Fibroblast of lung (primary cell): ENCODE data around the gene PHF14. TPM values are rescaled to one million over a fixed set of nuclear protein-coding genes. Genes with fewer than 3 reads are reported as not detected.

Experiments
- DNase-seq, 2 donors: peaks; one replicate each; pipeline versions ENCODE4 v3.0.0 to v3.0.0-alpha.2; 2010; ENCODE audit warnings: low read depth in 2 of 2
- H2AFZ ChIP-seq: 2 replicates; pipeline ENCODE4 v1.5.1; 2012; ENCODE audit warnings: low read length, control low read depth, inconsistent platforms
- H3K27ac ChIP-seq: 2 replicates; pipeline ENCODE4 v1.5.1; 2011; ENCODE audit warnings: low read length, control low read depth; ENCODE audit not compliant: insufficient read depth
- H3K27me3 ChIP-seq: 2 replicates; pipeline ENCODE4 v1.5.1; 2011; ENCODE audit warnings: mild to moderate bottlenecking, low read length; ENCODE audit not compliant: control insufficient read depth, insufficient read depth
- H3K36me3 ChIP-seq: 2 replicates; pipeline ENCODE4 v1.5.1; 2011; ENCODE audit warnings: low read length; ENCODE audit not compliant: control insufficient read depth, insufficient read depth
- H3K4me1 ChIP-seq: 2 replicates; pipeline ENCODE4 v1.5.1; 2011; ENCODE audit warnings: low read length; ENCODE audit not compliant: control insufficient read depth, insufficient read depth; ENCODE audit errors: extremely low read depth
- H3K4me2 ChIP-seq: 2 replicates; pipeline ENCODE4 v1.5.1; 2011; ENCODE audit warnings: low read length, control low read depth; ENCODE audit not compliant: insufficient read depth; ENCODE audit errors: extremely low read depth
- H3K4me3 ChIP-seq, 4 experiments: fragments of 200-600 bp in 1 of 4; sonication (generic) in 1 of 4; replicated peaks in 1 of 4; 2 replicates each; pipeline ENCODE4 v1.5.1; 2011 to 2016; ENCODE audit warnings: low read length in 4 of 4, low read depth in 3 of 4, mild to moderate bottlenecking in 3 of 4, control low read depth in 2 of 4, inconsistent platforms in 1 of 4, mixed read lengths in 1 of 4; ENCODE audit not compliant: insufficient read depth in 1 of 4; ENCODE audit errors: control extremely low read depth in 1 of 4
- H3K79me2 ChIP-seq: 2 replicates; pipeline ENCODE4 v1.5.1; 2012; ENCODE audit warnings: mild to moderate bottlenecking, low read length, inconsistent platforms; ENCODE audit not compliant: control insufficient read depth, insufficient read depth
- H3K9ac ChIP-seq: 2 replicates; pipeline ENCODE4 v1.5.1; 2011; ENCODE audit warnings: mild to moderate bottlenecking, low read length, control low read depth; ENCODE audit not compliant: insufficient read depth
- H3K9me3 ChIP-seq: 2 replicates; pipeline ENCODE4 v1.5.1; 2012; ENCODE audit warnings: low read depth, low read length; ENCODE audit not compliant: control insufficient read depth, insufficient read depth
- H4K20me1 ChIP-seq: 2 replicates; pipeline ENCODE4 v1.5.1; 2011; ENCODE audit warnings: low read length; ENCODE audit not compliant: control insufficient read depth, insufficient read depth; ENCODE audit errors: extremely low read depth
- CTCF ChIP-seq, 2 donors: IDR thresholded peaks in 1 of 2; conservative IDR thresholded peaks in 1 of 2; 1 replicate in 1 of 2; 2 replicates in 1 of 2; pipeline ENCODE4 v1.5.1; 2011 to 2012; ENCODE audit warnings: low read length in 2 of 2, control low read depth in 1 of 2, inconsistent platforms in 1 of 2, low read depth in 1 of 2, mild to moderate bottlenecking in 1 of 2
- EZH2 ChIP-seq: IDR thresholded peaks from 2 replicates; pipeline ENCODE4 v1.5.1; 2012; ENCODE audit warnings: low read length, control low read depth, mild to moderate bottlenecking; ENCODE audit errors: missing control alignments
- polyA plus RNA-seq, 2 donors: library from polyadenylated mRNA; depleted of rRNA in 1 of 2; stranded (reverse) in 1 of 2; unstranded in 1 of 2; fragments of >200 nt; gene quantifications; 2 replicates each; pipeline ENCODE4 v1.2.1, GENCODE V29; 2011 to 2012; ENCODE audit warnings: missing spikeins in 1 of 2
- total RNA-seq: library from RNA; depleted of rRNA; stranded (reverse); fragments of >200 nt; gene quantifications from 2 replicates; pipeline ENCODE4 v1.2.1, GENCODE V29; 2014

Gene PHF14
- total and polyA plus RNA-seq, 2 donors (not counting 1 experiment from before 2014, with no cell fraction given), result 18.8 to 29.6 TPM

DNA sequence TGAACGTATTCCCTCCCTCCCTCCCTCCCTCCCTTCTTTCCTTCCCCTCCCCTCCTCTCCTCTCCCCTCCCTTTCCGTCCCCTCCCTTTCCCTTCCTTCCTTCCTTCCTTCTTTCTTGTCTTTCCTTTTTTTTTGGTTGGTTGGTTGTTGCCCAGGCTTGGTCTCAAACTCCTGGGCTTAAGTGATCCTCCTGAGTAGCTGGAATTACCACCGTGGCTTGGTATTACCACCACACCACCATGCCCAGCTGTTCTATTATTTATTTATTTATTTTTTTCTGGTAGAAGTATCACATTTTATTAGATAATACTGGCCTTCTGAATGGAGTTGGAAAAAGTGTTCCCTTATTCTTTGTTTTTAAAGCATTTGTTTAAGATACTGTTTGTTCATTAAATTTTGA, 95.9 kb downstream of the PHF14 start:
- Histone ChIP-seq H3K27me3 (no peaks in the 10 kb centered on the region), H3K4me1 (no peaks in the 10 kb centered on the region), H3K36me3 (no peaks in the 10 kb centered on the region), H3K9me3 (no peaks in the 10 kb centered on the region), H3K27ac (no peak overlapping the region), H3K4me3 (no peak overlapping the region), H3K9ac (no peak overlapping the region), H4K20me1 (no peaks in the 10 kb centered on the region), H3K4me2 (no peak overlapping the region), H3K79me2 (no peaks in the 10 kb centered on the region), H2AFZ (no peak overlapping the region)
- TF ChIP-seq EZH2 (no peak), CTCF (conservative IDR thresholded peaks at IDR 0.05 in 1 of 2, IDR thresholded peaks at IDR 0.05 in 1 of 2; ENCODE audit: low read depth in 1 of 2, low read length in 2 of 2) (no peak)
- DNase-seq, result no peak

- H2AFZ ChIP-seq, result no peak overlapping the region
- no peaks in the 10 kb centered on the region for H3K79me2 ChIP-seq
- H4K20me1 ChIP-seq, result no peaks in the 10 kb centered on the region
- no peaks in the 10 kb centered on the region for H3K27me3 ChIP-seq
- no peaks in the 10 kb centered on the region for H3K4me1 ChIP-seq
- H3K4me2 ChIP-seq, result no peak overlapping the region
- no peak overlapping the region for H3K9ac ChIP-seq
- H3K36me3 ChIP-seq, result no peaks in the 10 kb centered on the region
- TF ChIP-seq EZH2, result no peak
- TF ChIP-seq CTCF (conservative IDR thresholded peaks at IDR 0.05 in 1 of 2, IDR thresholded peaks at IDR 0.05 in 1 of 2; ENCODE audit: low read depth in 1 of 2, low read length in 2 of 2), result no peak
- peak in 1 of 2 donors; percentile 58 for DNase-seq
- H3K4me3 ChIP-seq, result no peak overlapping the region
- H3K27ac ChIP-seq, result no peak overlapping the region
- no peaks in the 10 kb centered on the region for H3K9me3 ChIP-seq
Measured at GRCh38 chr7:11077816-11078215, 104.1 kb downstream of the PHF14 start.

GRCh38 chr7:11078247-11078834, 104.7 kb downstream of the PHF14 start:
- H3K79me2 ChIP-seq, result no peaks in the 10 kb centered on the region
- no peak overlapping the region for H3K9ac ChIP-seq
- no peak overlapping the region for H3K4me3 ChIP-seq
- no peak for TF ChIP-seq EZH2
- no peak for TF ChIP-seq CTCF (conservative IDR thresholded peaks at IDR 0.05 in 1 of 2, IDR thresholded peaks at IDR 0.05 in 1 of 2; ENCODE audit: low read depth in 1 of 2, low read length in 2 of 2)
- H3K27ac ChIP-seq, result no peak overlapping the region
- DNase-seq, result no peak
- H3K4me2 ChIP-seq, result no peak overlapping the region
- H2AFZ ChIP-seq, result no peak overlapping the region
- no peaks in the 10 kb centered on the region for H3K9me3 ChIP-seq
- H3K4me1 ChIP-seq, result no peaks in the 10 kb centered on the region
- H3K36me3 ChIP-seq, result no peaks in the 10 kb centered on the region
- H3K27me3 ChIP-seq, result no peaks in the 10 kb centered on the region
- H4K20me1 ChIP-seq, result no peaks in the 10 kb centered on the region
